ENCODE results near the gene BRINP3. TPM values are rescaled to one million over a fixed set of nuclear protein-coding genes. Genes with fewer than 3 reads are reported as not detected.

The BRINP3 gene
- total and polyA plus RNA-seq, 2 of the 13 experiments (the other 11 are each of a cell fraction or from before 2014, with no cell fraction given), result not detected

DNA sequence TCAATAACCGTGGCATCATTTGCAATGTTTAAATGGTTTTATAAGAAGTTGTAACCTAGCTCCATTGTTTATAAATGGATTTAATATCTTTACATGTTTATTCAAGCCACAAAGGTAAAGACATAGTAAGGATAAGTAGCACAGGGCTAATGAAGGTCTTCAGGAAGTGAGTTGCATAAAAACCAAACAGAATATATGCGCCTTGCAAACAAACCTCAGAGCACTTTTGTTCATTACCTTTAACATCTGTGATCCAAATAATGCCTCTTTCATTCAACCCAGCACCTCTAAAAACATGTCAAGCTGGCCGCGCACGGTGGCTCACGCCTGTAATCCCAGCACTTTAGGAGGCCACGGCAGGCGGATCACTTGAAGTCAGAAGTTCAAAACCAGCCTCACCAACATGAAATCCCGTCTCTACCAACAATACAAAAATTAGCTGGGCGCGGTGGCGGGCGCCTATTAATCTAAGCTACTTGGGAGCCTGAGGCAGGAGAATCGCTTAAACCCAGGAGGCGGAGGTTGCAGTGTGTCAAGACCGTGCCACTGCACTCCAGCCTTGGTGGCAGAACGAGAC, 25.3 kb downstream of the BRINP3 start:
- in situ Hi-C loops (cut with HindIII; ENCODE audit: extremely low pct_ligation_motif_present, low pct_unique_long_range_greater_than_20kb), result no loop called here
- Histone ChIP-seq H3K27me3 (ENCODE audit: control insufficient read depth in 1 of 2, insufficient read depth in 2 of 2, low read length in 2 of 2) (peaks cover 0 to 3% of the 10 kb centered on the region in 2 experiments; a peak in 2 of 5 replicates), H3K4me3 (replicated peaks in 1 of 3; ENCODE audit: insufficient read depth in 1 of 3, low read depth in 2 of 3, low read length in 3 of 3) (no peak overlapping the region), H3K27ac (ENCODE audit: extremely low read length, insufficient read depth, low read length) (no peak overlapping the region), H3K9ac (ENCODE audit: insufficient read depth, low read depth, low read length) (no peak overlapping the region), H2AFZ (ENCODE audit: low read length) (no peak overlapping the region), H3K9me3 (ENCODE audit: low read length) (no peaks in the 10 kb centered on the region), H3K4me2 (ENCODE audit: low read depth, low read length) (no peak overlapping the region), H4K20me1 (ENCODE audit: insufficient read depth, low read length) (no peaks in the 10 kb centered on the region), H3K36me3 (replicated peaks in 1 of 2; ENCODE audit: control insufficient read depth in 1 of 2, insufficient read depth in 2 of 2, low read length in 2 of 2) (no peaks in the 10 kb centered on the region), H3K79me2 (ENCODE audit: insufficient read depth, low read length) (no peaks in the 10 kb centered on the region), H3K4me1 (ENCODE audit: insufficient read depth, low read length) (peaks cover 9% of the 10 kb centered on the region)
- intact Hi-C loops (cut with micrococcal nuclease; ENCODE audit: unreplicated experiment), result no loop called here
- ChIA-PET POLR2A (no interaction called here), CTCF (ENCODE audit: low intra/inter-chr PET ratio, low total read pairs) (no interaction called here)
- DNase-seq (ENCODE audit: low spot score), result peak; percentile 41
- 41% methylated on average over 17 of the region's 17 CpGs for WGBS (ENCODE audit: low lambda C conversion rate)
- no TSS peak for BruUV-seq (replicated peaks)
- FAIRE-seq, result no peak
- peak; percentile 66 for ATAC-seq
- TF ChIP-seq, protein P1, sequence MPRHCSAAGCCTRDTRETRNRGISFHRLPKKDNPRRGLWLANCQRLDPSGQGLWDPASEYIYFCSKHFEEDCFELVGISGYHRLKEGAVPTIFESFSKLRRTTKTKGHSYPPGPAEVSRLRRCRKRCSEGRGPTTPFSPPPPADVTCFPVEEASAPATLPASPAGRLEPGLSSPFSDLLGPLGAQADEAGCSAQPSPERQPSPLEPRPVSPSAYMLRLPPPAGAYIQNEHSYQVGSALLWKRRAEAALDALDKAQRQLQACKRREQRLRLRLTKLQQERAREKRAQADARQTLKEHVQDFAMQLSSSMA (CRISPR knock-in tag; IDR thresholded peaks at IDR 0.05), result no peak
- TF ChIP-seq ZFP36L2 (CRISPR knock-in tag; IDR thresholded peaks at IDR 0.05), result no peak
- no peak for TF ChIP-seq ZNF7 (CRISPR knock-in tag; IDR thresholded peaks at IDR 0.05)
- no peak for TF ChIP-seq ARID2 (CRISPR knock-in tag; IDR thresholded peaks at IDR 0.05; ENCODE audit: borderline replicate concordance)
- TF ChIP-seq, protein P2, sequence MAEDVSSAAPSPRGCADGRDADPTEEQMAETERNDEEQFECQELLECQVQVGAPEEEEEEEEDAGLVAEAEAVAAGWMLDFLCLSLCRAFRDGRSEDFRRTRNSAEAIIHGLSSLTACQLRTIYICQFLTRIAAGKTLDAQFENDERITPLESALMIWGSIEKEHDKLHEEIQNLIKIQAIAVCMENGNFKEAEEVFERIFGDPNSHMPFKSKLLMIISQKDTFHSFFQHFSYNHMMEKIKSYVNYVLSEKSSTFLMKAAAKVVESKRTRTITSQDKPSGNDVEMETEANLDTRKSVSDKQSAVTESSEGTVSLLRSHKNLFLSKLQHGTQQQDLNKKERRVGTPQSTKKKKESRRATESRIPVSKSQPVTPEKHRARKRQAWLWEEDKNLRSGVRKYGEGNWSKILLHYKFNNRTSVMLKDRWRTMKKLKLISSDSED (CRISPR knock-in tag; IDR thresholded peaks at IDR 0.05), result no peak
- no peak for TF ChIP-seq PRMT3 (CRISPR knock-in tag; IDR thresholded peaks at IDR 0.05; ENCODE audit: borderline replicate concordance, low read depth)
- TF ChIP-seq, protein P3, sequence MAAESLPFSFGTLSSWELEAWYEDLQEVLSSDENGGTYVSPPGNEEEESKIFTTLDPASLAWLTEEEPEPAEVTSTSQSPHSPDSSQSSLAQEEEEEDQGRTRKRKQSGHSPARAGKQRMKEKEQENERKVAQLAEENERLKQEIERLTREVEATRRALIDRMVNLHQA (CRISPR knock-in tag; IDR thresholded peaks at IDR 0.05), result no peak
- TF ChIP-seq, protein P4, sequence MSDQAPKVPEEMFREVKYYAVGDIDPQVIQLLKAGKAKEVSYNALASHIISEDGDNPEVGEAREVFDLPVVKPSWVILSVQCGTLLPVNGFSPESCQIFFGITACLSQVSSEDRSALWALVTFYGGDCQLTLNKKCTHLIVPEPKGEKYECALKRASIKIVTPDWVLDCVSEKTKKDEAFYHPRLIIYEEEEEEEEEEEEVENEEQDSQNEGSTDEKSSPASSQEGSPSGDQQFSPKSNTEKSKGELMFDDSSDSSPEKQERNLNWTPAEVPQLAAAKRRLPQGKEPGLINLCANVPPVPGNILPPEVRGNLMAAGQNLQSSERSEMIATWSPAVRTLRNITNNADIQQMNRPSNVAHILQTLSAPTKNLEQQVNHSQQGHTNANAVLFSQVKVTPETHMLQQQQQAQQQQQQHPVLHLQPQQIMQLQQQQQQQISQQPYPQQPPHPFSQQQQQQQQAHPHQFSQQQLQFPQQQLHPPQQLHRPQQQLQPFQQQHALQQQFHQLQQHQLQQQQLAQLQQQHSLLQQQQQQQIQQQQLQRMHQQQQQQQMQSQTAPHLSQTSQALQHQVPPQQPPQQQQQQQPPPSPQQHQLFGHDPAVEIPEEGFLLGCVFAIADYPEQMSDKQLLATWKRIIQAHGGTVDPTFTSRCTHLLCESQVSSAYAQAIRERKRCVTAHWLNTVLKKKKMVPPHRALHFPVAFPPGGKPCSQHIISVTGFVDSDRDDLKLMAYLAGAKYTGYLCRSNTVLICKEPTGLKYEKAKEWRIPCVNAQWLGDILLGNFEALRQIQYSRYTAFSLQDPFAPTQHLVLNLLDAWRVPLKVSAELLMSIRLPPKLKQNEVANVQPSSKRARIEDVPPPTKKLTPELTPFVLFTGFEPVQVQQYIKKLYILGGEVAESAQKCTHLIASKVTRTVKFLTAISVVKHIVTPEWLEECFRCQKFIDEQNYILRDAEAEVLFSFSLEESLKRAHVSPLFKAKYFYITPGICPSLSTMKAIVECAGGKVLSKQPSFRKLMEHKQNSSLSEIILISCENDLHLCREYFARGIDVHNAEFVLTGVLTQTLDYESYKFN (CRISPR knock-in tag; conservative IDR thresholded peaks at IDR 0.05), result peak; percentile 18; the same call in 1 of the 2 replicates
- no peak for TF ChIP-seq SCMH1 (CRISPR knock-in tag; IDR thresholded peaks at IDR 0.05; ENCODE audit: borderline replicate concordance)
- no peak for TF ChIP-seq FOSL1 (CRISPR knock-in tag; IDR thresholded peaks at IDR 0.05; ENCODE audit: borderline replicate concordance)
- TF ChIP-seq NR2F2 (IDR thresholded peaks at IDR 0.05; ENCODE audit: borderline replicate concordance, low read depth), result no peak
- TF ChIP-seq, protein P5, sequence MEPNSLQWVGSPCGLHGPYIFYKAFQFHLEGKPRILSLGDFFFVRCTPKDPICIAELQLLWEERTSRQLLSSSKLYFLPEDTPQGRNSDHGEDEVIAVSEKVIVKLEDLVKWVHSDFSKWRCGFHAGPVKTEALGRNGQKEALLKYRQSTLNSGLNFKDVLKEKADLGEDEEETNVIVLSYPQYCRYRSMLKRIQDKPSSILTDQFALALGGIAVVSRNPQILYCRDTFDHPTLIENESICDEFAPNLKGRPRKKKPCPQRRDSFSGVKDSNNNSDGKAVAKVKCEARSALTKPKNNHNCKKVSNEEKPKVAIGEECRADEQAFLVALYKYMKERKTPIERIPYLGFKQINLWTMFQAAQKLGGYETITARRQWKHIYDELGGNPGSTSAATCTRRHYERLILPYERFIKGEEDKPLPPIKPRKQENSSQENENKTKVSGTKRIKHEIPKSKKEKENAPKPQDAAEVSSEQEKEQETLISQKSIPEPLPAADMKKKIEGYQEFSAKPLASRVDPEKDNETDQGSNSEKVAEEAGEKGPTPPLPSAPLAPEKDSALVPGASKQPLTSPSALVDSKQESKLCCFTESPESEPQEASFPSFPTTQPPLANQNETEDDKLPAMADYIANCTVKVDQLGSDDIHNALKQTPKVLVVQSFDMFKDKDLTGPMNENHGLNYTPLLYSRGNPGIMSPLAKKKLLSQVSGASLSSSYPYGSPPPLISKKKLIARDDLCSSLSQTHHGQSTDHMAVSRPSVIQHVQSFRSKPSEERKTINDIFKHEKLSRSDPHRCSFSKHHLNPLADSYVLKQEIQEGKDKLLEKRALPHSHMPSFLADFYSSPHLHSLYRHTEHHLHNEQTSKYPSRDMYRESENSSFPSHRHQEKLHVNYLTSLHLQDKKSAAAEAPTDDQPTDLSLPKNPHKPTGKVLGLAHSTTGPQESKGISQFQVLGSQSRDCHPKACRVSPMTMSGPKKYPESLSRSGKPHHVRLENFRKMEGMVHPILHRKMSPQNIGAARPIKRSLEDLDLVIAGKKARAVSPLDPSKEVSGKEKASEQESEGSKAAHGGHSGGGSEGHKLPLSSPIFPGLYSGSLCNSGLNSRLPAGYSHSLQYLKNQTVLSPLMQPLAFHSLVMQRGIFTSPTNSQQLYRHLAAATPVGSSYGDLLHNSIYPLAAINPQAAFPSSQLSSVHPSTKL (CRISPR knock-in tag; IDR thresholded peaks at IDR 0.05), result peak; percentile 50; the same call in 1 of the 2 replicates
- no peak for TF ChIP-seq NCOA1 (CRISPR knock-in tag; IDR thresholded peaks at IDR 0.05)
- no peak for TF ChIP-seq ZNF713 (CRISPR knock-in tag; IDR thresholded peaks at IDR 0.05)
- TF ChIP-seq AGO2 (optimal IDR thresholded peaks at IDR 0.05; ENCODE audit: low read depth, low read length), result no peak
